Thyroid gland (tissue), 4 donors: Measurements from ENCODE around the gene ESPN. TPM values are rescaled to one million over a fixed set of nuclear protein-coding genes. Genes with fewer than 3 reads are reported as not detected.
A peak's percentile ranks its signal among the peaks of the same experiment; 100 is the strongest.

Experiments
- DNase-seq, 2 donors: peaks; one replicate each; pipeline ENCODE4 v3.0.0-alpha.2; 2019
- H3K27ac ChIP-seq, 3 donors: fragments of 200-600 bp; sonication (generic); 1 replicate in 2 of 3; 2 replicates in 1 of 3; pipeline ENCODE4 v1.5.1; 2016 to 2019; ENCODE audit warnings: mild to moderate bottlenecking in 1 of 3, moderate library complexity in 1 of 3
- H3K27me3 ChIP-seq: fragments of 200-600 bp; sonication (generic); one replicate; pipeline ENCODE4 v1.5.1; 2019
- H3K36me3 ChIP-seq, 2 donors: fragments of 200-600 bp; sonication (generic); one replicate each; pipeline ENCODE4 v1.5.1; 2016 to 2019
- H3K4me1 ChIP-seq, 2 donors: fragments of 200-600 bp; sonication (generic); one replicate each; pipeline ENCODE4 v1.5.1; 2017 to 2019
- H3K4me3 ChIP-seq, 3 donors: fragments of 200-600 bp; sonication (generic); replicated peaks in 1 of 3; 1 replicate in 2 of 3; 2 replicates in 1 of 3; pipeline ENCODE4 v1.5.1; 2016; ENCODE audit warnings: mild to moderate bottlenecking in 1 of 3
- H3K9me3 ChIP-seq: fragments of 200-600 bp; sonication (generic); one replicate; pipeline ENCODE4 v1.5.1; 2017
- CTCF ChIP-seq, 6 experiments: fragments of 200-600 bp in 3 of 6; fragments of 450-650 bp in 3 of 6; sonication (generic) in 3 of 6; IDR thresholded peaks; one replicate each; pipeline ENCODE4 v1.5.1; 2016 to 2019; ENCODE audit warnings: antibody characterized with exemption in 6 of 6, mild to moderate bottlenecking in 2 of 6, inconsistent platforms in 1 of 6, moderate library complexity in 1 of 6
- POLR2A ChIP-seq, 2 donors: fragments of 450-650 bp; IDR thresholded peaks; one replicate each; pipeline ENCODE4 v1.6.1; 2017; ENCODE audit warnings: antibody characterized with exemption in 2 of 2, mild to moderate bottlenecking in 2 of 2, moderate library complexity in 1 of 2
- whole genome bisulfite sequencing, 2 donors: methylation state at CpG; one replicate each; pipeline ENCODE4 v1.1.5; 2017; 5-methylcytosine and 5-hydroxymethylcytosine counted together
- intact Hi-C: fragments of 100-400 bp; cut with DNase I; formaldehyde crosslinking; loops from one replicate; pipeline ENCODE4 v1.15.1; 2023
- total RNA-seq, 4 donors: library from RNA; depleted of rRNA; stranded (reverse); fragments of >200 nt; gene quantifications; one replicate each; pipeline ENCODE4 v1.2.3, GENCODE V29; 2016

Gene ESPN
- total RNA-seq, 4 donors from 2014 or later = 0.67 to 5.2 TPM; not detected in 2

GRCh38 chr1:6483017-6483760, 58.6 kb downstream of the ESPN start:
- Histone ChIP-seq H3K27me3 (peaks cover 3% of the 10 kb centered on the region), H3K27ac (no peak overlapping the region), H3K4me3 (no peak overlapping the region), H3K4me1 (peaks cover 0 to 16% of the 10 kb centered on the region in 2 donors), H3K36me3 (no peaks in the 10 kb centered on the region), H3K9me3 (no peaks in the 10 kb centered on the region)
- DNase-seq = peak; percentile 49 to 66
- intact Hi-C loops = no loop called here
- TF ChIP-seq CTCF (IDR thresholded peaks at IDR 0.05) (no peak), POLR2A (IDR thresholded peaks at IDR 0.05) (no peak)
- 62 to 70% methylated on average over 11 to 14 of the region's 14 CpGs for WGBS, 2 donors

GRCh38 chr1:6483761-6484117, 59.2 kb downstream of the ESPN start:
- intact Hi-C loops = no loop called here
- no peak overlapping the region for H3K27ac ChIP-seq
- 80 to 90% methylated on average over 3 to 4 of the region's 7 CpGs for WGBS, 2 donors

GRCh38 chr1:6484826-6485167, 60.2 kb downstream of the ESPN start:
- DNase-seq = no peak
- TF ChIP-seq CTCF (IDR thresholded peaks at IDR 0.05) = no peak
- TF ChIP-seq POLR2A (IDR thresholded peaks at IDR 0.05) = no peak
- Histone ChIP-seq H3K4me1 (peaks cover 0 to 25% of the 10 kb centered on the region in 2 donors), H3K4me3 (peak overlapping the region in 1 of 3 donors; percentile 27), H3K9me3 (no peaks in the 10 kb centered on the region), H3K27ac (peak overlapping the region in 1 of 3 donors; percentile 50), H3K36me3 (no peaks in the 10 kb centered on the region), H3K27me3 (peaks cover 3% of the 10 kb centered on the region)
- intact Hi-C loops = loop anchor here (5.0 kb wide), 1 partner anchor 163 kb away; no protein-coding TSS in a partner anchor
- WGBS, 2 donors = 26 to 31% methylated on average over 8 to 13 of the region's 13 CpGs

More at GRCh38 chr1:6483761-6484117, 59.2 kb downstream of the ESPN start:
- H3K36me3 ChIP-seq = no peaks in the 10 kb centered on the region
- DNase-seq = no peak
- peaks cover 0 to 16% of the 10 kb centered on the region in 2 donors for H3K4me1 ChIP-seq
- no peak overlapping the region for H3K4me3 ChIP-seq
- no peaks in the 10 kb centered on the region for H3K9me3 ChIP-seq
- no peak for TF ChIP-seq POLR2A (IDR thresholded peaks at IDR 0.05)
- TF ChIP-seq CTCF (IDR thresholded peaks at IDR 0.05) = no peak
- H3K27me3 ChIP-seq = peaks cover 3% of the 10 kb centered on the region

DNA sequence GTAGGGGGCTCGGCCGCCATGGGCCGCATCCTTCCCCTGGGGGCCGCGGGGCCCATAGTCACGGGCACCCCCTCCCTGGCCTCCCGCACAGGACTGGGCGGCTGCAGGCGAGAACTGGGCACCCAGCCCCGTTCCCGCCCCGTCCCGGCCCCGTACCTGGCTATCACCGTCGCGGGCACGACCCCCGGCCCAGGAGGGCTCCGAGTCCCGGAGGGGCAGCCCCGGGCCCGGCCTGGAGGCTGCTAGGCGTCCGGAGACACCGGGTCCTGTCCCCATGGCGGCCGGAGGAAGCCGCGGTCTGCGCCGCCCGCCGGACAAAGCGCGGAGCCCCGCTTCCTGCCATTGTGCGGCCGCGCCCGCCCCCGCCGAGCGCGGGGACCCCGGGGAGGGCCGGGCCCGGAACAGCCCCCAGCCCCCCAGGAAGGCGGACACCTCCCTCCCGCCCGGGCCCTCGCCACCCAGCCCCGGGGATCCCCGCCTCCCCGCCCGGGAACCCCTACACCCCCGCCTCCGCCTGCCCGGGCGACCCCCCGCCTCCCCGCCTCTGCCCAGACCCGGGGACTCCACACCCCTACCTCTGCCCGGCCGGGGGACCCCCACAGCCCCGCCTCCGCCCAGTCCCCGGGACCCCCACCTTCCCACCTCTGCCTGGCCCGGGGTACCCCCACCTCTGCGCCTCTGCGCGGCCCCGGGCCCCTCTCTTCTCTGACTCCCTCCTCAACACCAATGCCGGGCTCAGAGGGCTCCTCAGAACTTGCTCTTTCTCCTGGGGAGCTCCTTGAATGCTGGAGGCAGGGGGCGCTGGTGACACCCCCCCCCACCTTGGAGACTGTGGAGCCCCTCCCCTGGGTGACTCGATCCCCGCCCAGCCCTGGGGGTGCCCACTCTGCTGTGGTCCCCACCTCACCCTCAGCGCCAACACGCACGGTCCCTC, 60.9 kb downstream of the ESPN start:
- WGBS, 2 donors = 0 to 8% methylated on average over 6 to 10 of the region's 80 CpGs
- peaks cover 5 to 31% of the 10 kb centered on the region in 2 donors for H3K4me1 ChIP-seq
- H3K27ac ChIP-seq = peak overlapping the region in 1 of 3 donors; percentile 50
- TF ChIP-seq CTCF (IDR thresholded peaks at IDR 0.05) = no peak
- no peak for TF ChIP-seq POLR2A (IDR thresholded peaks at IDR 0.05)
- H3K9me3 ChIP-seq = no peaks in the 10 kb centered on the region
- intact Hi-C loops = loop anchor here (5.0 kb wide), 1 partner anchor 162 kb away; no protein-coding TSS in a partner anchor
- peak overlapping the region in 1 of 3 donors; percentile 27 for H3K4me3 ChIP-seq
- no peaks in the 10 kb centered on the region for H3K36me3 ChIP-seq
- DNase-seq = no peak
- H3K27me3 ChIP-seq = peaks cover 3% of the 10 kb centered on the region
